SK-MEL-5 (cell line): ENCODE results near the gene CLHC1. TPM values are rescaled to one million over a fixed set of nuclear protein-coding genes. Genes with fewer than 3 reads are reported as not detected.
"Not testable (repeated sequence)": the region's sequence is repeated elsewhere in the genome, so short reads cannot be mapped to it uniquely, and the experiment has no call there.

Experiments used
- DNase-seq: peaks from one replicate; pipeline ENCODE4 v3.0.0-alpha.2; 2016; ENCODE audit warnings: low read depth, low spot score
- in situ Hi-C: cut with HindIII; loops from 2 replicates; pipeline ENCODE4 v1.10.0; 2016; ENCODE audit warnings: low sequenced_read_pairs, high pct_unique_total_duplicates, low pct_unique_long_range_greater_than_20kb
- total RNA-seq: library from RNA; depleted of rRNA; stranded (reverse); fragments of >200 nt; shearing (Covaris generic); gene quantifications from 2 replicates; pipeline ENCODE4 v1.2.3, GENCODE V29; 2014; rRNA removed

CLHC1 gene
- total RNA-seq, 1 experiment from 2014 or later: 7.9 TPM

DNA sequence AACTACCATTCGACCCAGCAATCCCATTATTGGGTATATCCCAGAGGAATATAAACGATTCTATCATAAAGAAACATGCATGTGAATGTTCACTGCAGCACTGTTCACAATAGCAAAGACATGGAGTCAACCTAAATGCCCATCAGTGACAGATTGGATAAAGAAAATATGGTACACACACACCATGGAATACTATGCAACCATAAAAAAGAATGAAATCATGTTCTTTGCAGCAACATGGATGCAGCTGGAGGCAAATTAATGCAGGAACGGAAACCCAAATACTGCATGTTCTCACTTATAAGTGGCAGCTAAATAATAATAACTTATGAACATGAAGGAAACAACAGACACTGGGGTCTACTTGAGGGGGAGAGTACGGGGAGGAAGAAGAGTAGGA, 105.5 kb downstream of the CLHC1 start:
- DNase-seq, in situ Hi-C loops: not testable (repeated sequence)

Other genes with a start within 250 kb of the CLHC1 start
- gene RTN4, start 181.8 kb downstream of the CLHC1 start, total RNA-seq: 117 and 120 TPM in 2 replicates
- 2,624 and 2,849 TPM in 2 replicates for gene RPS27A, start 395 bp upstream of the CLHC1 start, total RNA-seq
- 108 and 109 TPM in 2 replicates for gene MTIF2, start 36.9 kb upstream of the CLHC1 start, total RNA-seq
- 139 and 161 TPM in 2 replicates for gene CCDC88A, start 187.6 kb upstream of the CLHC1 start, total RNA-seq